SU-DHL-6 (cell line): ENCODE measurements around the gene MAP2K1.

ENCODE experiments used
- H2AFZ ChIP-seq: fragments of 200-600 bp; sonication (generic); 2 replicates; pipeline ENCODE4 v1.6.1; 2014; ENCODE audit warnings: low read depth, mild to moderate bottlenecking, moderate library complexity, mixed read lengths, antibody characterized with exemption, low read length; ENCODE audit not compliant: severe bottlenecking
- H3F3A ChIP-seq: fragments of 200-600 bp; shearing (Covaris generic); 2 replicates; pipeline ENCODE4 v1.6.0; 2016; ENCODE audit warnings: antibody characterized with exemption, mild to moderate bottlenecking; ENCODE audit not compliant: insufficient read depth
- H3K27ac ChIP-seq: fragments of 200-600 bp; sonication (generic); 2 replicates; pipeline ENCODE4 v1.5.1; 2016; ENCODE audit warnings: low read depth, mild to moderate bottlenecking, low read length, moderate library complexity, mixed read lengths
- H3K27me3 ChIP-seq: fragments of 200-600 bp; sonication (generic), shearing (Covaris generic); 2 replicates; pipeline ENCODE4 v1.6.0; 2014; ENCODE audit warnings: mild to moderate bottlenecking, low read length
- H3K36me3 ChIP-seq: fragments of 200-600 bp; sonication (generic); 2 replicates; pipeline ENCODE4 v1.6.1; 2014; ENCODE audit warnings: mild to moderate bottlenecking, low read length, mixed read lengths
- H3K4me2 ChIP-seq: fragments of 300-600, 200-600 bp; shearing (Covaris generic), sonication (generic); 2 replicates; pipeline ENCODE4 v1.6.0; 2014; ENCODE audit warnings: low read length, low read depth, mild to moderate bottlenecking; ENCODE audit not compliant: poor library complexity, severe bottlenecking
- H3K4me3 ChIP-seq: fragments of 200-600 bp; sonication (generic); 2 replicates; pipeline ENCODE4 v1.5.1; 2014; ENCODE audit warnings: antibody characterized with exemption, low read length, mild to moderate bottlenecking, mixed read lengths; ENCODE audit not compliant: insufficient read depth, poor library complexity, severe bottlenecking
- H3K79me2 ChIP-seq: fragments of 200-600 bp; sonication (generic); 2 replicates; pipeline ENCODE4 v1.6.1; 2014; ENCODE audit warnings: mild to moderate bottlenecking, low read length, moderate library complexity; ENCODE audit not compliant: insufficient read depth
- H3K9ac ChIP-seq: fragments of 200-600 bp; sonication (generic); 2 replicates; pipeline ENCODE4 v1.7.0; 2014; ENCODE audit warnings: mild to moderate bottlenecking, low read length
- H3K9me2 ChIP-seq: fragments of 200-600 bp; sonication (generic); replicated peaks from 2 replicates; pipeline ENCODE4 v1.6.1; 2014; ENCODE audit warnings: low read length; ENCODE audit not compliant: insufficient read depth
- H3K9me3 ChIP-seq: fragments of 200-600 bp; sonication (generic); 2 replicates; pipeline ENCODE4 v1.6.1; 2014; ENCODE audit warnings: low read length, mixed read lengths; ENCODE audit not compliant: insufficient read depth
- H4K20me1 ChIP-seq: fragments of 200-600 bp; sonication (generic); 2 replicates; pipeline ENCODE4 v1.6.1; 2014; ENCODE audit warnings: low read depth, mild to moderate bottlenecking, antibody characterized with exemption, low read length, moderate library complexity, mixed read lengths
- EZH2phosphoT487 ChIP-seq: fragments of 200-600 bp; sonication (generic), shearing (Covaris generic); conservative IDR thresholded peaks from 2 replicates; pipeline ENCODE4 v1.6.1; 2018; ENCODE audit warnings: mild to moderate bottlenecking, antibody characterized with exemption, low read length, moderate library complexity, mixed read lengths
- TF ChIP-seq, protein P1 (sequence below): fragments of 200-600 bp; sonication (generic); IDR thresholded peaks from one replicate; pipeline ENCODE4 v1.5.1; 2017; ENCODE audit warnings: antibody characterized with exemption, mild to moderate bottlenecking, low read length, moderate library complexity; ENCODE audit not compliant: insufficient read depth, poor library complexity, severe bottlenecking

MAP2K1 gene

DNA sequence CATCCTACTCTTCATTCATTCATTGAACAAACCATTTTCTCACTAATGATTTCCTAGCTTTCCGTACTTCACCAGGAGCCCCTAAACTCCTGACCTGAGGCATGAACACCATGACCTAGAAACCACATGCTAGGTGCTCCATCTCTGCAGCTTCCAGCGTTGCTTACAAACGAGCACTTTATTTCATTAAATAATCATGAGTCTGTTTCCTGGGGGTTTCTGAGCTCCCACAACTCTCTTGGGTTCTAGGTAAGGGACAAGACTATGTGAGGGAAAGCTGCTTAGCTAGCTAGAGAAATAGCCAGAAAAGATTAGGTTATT is 1.3 kb downstream of the MAP2K1 start:
- peak overlapping the region; percentile 72 for H3K9ac ChIP-seq
- no peaks in the 10 kb centered on the region for H3K9me2 ChIP-seq
- no peaks in the 10 kb centered on the region for H3K9me3 ChIP-seq
- TF ChIP-seq EZH2phosphoT487 = no peak
- TF ChIP-seq, protein P1, sequence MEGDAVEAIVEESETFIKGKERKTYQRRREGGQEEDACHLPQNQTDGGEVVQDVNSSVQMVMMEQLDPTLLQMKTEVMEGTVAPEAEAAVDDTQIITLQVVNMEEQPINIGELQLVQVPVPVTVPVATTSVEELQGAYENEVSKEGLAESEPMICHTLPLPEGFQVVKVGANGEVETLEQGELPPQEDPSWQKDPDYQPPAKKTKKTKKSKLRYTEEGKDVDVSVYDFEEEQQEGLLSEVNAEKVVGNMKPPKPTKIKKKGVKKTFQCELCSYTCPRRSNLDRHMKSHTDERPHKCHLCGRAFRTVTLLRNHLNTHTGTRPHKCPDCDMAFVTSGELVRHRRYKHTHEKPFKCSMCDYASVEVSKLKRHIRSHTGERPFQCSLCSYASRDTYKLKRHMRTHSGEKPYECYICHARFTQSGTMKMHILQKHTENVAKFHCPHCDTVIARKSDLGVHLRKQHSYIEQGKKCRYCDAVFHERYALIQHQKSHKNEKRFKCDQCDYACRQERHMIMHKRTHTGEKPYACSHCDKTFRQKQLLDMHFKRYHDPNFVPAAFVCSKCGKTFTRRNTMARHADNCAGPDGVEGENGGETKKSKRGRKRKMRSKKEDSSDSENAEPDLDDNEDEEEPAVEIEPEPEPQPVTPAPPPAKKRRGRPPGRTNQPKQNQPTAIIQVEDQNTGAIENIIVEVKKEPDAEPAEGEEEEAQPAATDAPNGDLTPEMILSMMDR = peak; percentile 15
- H3F3A ChIP-seq = peaks cover 20% of the 10 kb centered on the region
- H3K79me2 ChIP-seq = peaks cover 55% of the 10 kb centered on the region
- H2AFZ ChIP-seq = no peak overlapping the region
- H3K4me3 ChIP-seq = peak overlapping the region; percentile 85
- H4K20me1 ChIP-seq = 0 out of 2 replicates have a peak, but pooled peaks cover 4% of the 10 kb centered on the region
- no peaks in the 10 kb centered on the region for H3K36me3 ChIP-seq
- peak overlapping the region; percentile 75 for H3K27ac ChIP-seq
- H3K4me2 ChIP-seq = peak overlapping the region; percentile 91
- no peaks in the 10 kb centered on the region for H3K27me3 ChIP-seq

DNA sequence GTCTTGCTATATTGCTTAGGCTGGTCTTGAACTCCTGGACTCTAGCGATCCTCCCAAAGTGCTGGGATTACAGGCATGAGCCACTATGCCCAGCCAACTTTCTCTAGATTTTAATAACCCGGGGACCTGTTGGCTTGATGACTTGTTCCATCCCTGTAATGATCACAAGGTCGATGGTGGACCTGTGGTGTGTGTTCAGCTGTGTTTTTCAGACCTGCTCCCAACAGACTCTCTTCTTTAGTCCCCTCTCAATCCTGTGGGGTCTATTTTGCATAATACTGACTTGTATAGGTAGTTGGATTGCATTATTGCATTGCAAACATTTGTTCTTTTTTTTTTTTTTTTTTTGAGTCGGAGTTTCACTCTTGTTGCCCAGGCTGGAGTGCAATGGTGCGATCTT is 1.9 kb downstream of the MAP2K1 start:
- peaks cover 4% of the 10 kb centered on the region; the same call in 1 of the 2 replicates for H4K20me1 ChIP-seq
- peak overlapping the region; percentile 85 for H3K4me3 ChIP-seq
- no peaks in the 10 kb centered on the region for H3K36me3 ChIP-seq

DNA sequence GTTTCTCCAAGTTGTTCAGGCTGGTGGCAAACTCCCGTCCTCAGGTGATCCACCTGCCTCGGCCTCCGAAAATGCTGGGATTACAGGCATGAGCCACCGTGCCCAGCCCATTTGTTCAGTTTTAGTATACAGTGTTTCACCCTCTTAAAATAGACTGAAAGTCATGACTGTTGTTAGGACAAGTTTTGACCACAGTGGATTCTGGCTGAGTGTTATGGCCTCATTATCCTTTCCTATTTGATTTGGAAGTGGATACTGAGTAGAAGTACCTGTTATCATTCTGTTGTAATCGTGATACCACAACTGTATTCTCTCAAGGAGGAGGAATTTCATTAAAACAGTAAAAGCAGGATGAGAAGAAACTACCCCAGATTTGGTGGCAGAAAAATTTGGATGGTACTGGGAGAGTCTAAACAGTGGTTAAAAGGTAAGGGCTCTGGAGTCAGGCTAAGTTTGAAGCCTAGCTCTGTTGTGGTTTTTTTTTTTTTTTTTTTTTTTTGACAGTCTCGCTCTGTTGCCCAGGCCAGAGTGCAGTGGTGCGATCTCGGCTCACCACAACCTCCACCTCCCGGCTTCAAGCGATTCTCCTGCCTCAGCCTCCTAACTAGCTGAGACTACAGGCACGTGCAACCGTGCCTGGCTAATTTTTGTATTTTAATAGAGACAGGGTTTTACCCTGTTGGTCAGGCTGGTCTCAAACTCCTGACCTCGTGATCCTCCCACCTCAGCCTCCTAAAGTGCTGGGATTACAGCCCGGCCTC is 2.6 kb downstream of the MAP2K1 start:
- peaks cover 11% of the 10 kb centered on the region; the same call in 1 of the 2 replicates for H4K20me1 ChIP-seq

More for the DNA sequence above, 1.9 kb downstream of the MAP2K1 start:
- Histone ChIP-seq H2AFZ (no peak overlapping the region), H3F3A (peaks cover 20% of the 10 kb centered on the region), H3K27ac (peak overlapping the region; percentile 75), H3K9ac (peak overlapping the region; percentile 72), H3K4me2 (peak overlapping the region; percentile 91), H3K27me3 (no peaks in the 10 kb centered on the region), H3K79me2 (peaks cover 61% of the 10 kb centered on the region), H3K9me2 (no peaks in the 10 kb centered on the region), H3K9me3 (no peaks in the 10 kb centered on the region)
- TF ChIP-seq, protein P1 = no peak
- TF ChIP-seq EZH2phosphoT487 = no peak

More for the DNA sequence above, 2.6 kb downstream of the MAP2K1 start:
- no peaks in the 10 kb centered on the region for H3K36me3 ChIP-seq
- no peaks in the 10 kb centered on the region for H3K27me3 ChIP-seq
- peaks cover 68% of the 10 kb centered on the region for H3K79me2 ChIP-seq
- peak overlapping the region; percentile 72 for H3K9ac ChIP-seq
- peaks cover 20% of the 10 kb centered on the region for H3F3A ChIP-seq
- no peaks in the 10 kb centered on the region for H3K9me2 ChIP-seq
- peak overlapping the region; percentile 91 for H3K4me2 ChIP-seq
- H2AFZ ChIP-seq = no peak overlapping the region
- H3K9me3 ChIP-seq = no peaks in the 10 kb centered on the region
- H3K27ac ChIP-seq = peak overlapping the region; percentile 80
- TF ChIP-seq, protein P1 = no peak
- no peak for TF ChIP-seq EZH2phosphoT487
- H3K4me3 ChIP-seq = peak overlapping the region; percentile 85
